GM19324 (cell line): ENCODE results near the gene TMCC1.
A peak's percentile ranks its signal among the peaks of the same experiment; 100 is the strongest.

Experiments used
- ATAC-seq: cut with Tn5 transposase; IDR thresholded peaks from one replicate; pipeline ENCODE4 v1.9.1; 2021; ENCODE audit warnings: mild to moderate bottlenecking, moderate library complexity; ENCODE audit not compliant: unreplicated experiment, low FRiP score

Gene TMCC1

DNA sequence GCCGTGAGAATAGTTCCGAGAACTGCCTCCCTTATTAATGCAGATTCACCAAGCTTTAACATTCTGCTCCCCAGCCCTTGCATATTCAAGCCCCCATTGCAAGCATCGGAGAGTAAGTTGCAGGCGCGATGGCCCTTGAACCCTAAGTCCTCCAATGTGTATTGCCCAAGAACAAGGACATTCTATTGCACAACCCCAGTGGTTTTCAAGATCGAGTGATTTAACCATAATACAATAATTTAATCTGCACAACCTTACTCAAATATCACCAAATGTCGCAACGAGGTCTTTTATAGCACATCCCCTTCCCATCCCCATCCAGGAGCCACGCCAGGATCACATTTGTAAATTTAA lies 265.4 kb downstream of the TMCC1 start:
- no peak for ATAC-seq

DNA sequence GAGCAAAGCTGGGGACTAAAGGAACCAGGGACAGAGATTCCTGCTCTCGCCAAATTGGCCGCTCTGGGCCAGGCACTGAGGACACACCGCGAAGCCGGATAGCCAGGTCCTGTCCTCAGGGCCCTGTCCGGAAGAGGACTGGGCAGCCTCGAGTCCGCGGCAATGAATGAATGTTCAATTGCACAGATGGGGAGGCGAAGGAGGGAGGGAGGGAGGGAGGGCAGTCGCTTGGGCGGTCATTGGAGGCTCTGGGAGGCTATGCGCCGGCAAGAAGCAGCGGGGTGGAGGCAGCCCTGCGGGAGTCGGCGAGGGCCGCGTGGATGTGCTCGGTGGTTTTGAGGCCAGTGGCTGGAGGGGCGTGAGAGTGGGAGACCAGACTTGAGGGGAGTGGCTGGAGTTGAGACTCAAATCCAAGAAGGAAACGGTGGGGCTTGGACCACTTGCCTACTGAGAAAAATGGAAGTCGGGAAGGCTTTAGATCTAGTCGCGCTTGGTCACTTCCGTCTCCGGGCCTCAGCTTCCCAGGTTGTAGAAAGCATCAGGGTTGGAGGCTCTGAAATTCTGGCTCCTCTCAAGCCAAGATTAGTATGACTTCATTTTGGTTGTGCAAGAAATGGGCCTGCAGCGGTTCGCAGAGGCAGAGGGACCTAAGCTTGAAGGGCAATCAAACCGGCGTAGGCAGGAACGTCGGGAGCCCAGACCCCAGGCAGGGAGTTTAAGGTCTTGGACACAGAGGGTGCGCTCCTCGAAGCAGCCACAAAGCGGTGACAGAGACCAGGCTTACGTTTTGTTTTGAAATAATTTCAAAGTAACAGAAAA lies 266.0 kb downstream of the TMCC1 start:
- ATAC-seq = peak; percentile 36

DNA sequence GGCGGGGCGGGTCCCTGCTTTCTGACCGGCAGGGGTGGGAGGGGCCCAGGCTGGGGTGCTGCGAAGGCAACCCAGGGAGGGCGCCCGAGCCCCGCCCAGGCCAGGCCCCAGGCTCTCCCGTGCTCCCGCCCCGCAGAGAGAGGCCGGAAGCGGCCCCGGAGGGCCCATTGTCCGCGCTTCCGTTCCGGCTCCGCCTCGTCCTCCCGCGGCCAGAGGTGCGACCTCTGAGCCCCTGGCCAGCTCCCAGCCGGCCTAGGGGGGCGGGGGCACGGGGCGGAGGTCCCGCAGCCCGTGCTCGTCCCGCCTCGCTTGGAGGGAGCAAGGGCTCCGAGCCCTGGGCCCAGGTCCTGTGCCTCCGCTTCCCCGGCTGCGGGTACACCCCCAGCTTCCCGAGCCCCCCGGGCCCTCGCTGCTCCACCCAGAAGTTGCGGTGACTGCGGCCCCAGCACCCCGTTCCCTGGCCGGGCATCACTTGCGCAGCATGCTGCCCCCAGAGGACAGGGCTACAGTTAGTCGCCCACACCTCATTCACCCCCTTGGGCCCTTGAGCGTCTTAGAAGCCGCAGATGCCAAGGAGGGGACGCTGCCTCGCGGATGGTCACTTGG lies 266.7 kb downstream of the TMCC1 start:
- peak; percentile 92 for ATAC-seq

DNA sequence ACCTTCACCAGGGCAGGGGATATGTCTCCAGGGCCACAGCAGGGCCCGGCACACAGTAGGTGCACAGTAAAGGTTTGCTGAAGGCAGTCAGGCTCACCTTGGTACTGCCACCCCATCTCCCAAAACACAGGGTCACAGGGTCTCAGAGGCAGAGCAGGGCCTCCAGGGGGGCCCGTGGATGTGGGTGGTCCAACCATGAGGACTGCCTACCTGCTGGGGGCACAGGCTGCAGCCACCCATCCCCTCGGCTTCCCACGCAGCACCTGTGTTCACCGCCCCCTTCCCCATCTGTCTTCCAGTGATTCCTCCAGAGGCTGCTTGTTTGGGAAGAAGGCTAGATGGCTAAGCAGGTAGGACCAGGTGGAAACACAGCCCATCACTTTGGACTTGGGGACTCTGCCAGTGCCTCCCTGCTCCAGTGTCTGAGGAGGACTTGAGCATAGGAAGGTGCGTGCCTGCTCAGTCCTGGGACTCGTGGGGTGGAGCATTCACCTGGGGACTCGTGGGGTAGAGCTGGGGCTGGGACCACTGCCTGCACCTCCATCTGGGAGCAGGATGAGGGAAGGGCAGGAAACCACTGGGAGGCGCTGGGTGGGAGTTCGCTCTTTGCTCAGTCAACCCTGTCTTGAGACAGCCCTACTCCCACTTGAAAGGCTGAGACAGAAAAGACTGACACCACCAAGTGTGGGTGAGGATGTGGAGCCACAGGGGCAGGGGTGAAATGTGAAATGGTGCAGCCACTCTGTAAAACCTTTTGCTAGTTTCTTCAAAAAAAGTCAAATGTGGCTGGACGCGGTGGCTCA lies 268.2 kb downstream of the TMCC1 start:
- ATAC-seq = no peak

DNA sequence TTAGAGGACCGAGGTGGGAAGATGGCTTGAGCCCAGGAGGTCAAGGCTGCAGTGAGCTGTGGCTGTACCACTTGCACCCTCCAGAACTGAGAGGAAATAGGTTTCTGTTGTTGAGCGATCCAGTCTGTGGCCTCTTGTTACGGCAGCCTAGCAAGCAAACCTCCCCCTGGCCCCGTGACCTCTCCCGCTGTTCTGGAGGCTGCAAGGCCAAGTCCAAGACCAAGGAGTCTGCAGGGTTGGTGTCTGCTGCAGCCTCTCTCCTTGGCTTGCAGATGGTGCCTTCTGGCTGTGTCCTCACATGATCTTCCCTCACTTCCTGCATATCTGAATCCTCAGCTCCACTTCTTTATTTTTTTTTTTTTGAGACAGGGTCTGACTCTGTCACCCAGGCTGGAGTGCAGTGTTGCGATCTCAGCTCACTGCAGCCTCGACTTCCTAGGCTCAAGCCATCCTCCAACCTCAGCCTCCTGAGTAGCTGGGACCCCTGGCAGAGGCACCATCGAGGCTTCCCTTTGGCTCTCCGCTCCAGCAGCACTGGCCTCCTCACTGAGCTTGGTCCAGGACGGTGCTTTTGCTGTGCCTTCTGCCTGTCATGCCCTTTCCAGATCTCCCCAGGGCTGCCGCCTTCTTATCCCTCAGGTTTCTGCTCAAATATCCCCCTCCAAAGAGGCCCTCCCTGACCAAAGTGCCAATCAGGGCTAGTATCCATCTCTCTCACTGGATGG lies 269.0 kb downstream of the TMCC1 start:
- ATAC-seq = no peak

DNA sequence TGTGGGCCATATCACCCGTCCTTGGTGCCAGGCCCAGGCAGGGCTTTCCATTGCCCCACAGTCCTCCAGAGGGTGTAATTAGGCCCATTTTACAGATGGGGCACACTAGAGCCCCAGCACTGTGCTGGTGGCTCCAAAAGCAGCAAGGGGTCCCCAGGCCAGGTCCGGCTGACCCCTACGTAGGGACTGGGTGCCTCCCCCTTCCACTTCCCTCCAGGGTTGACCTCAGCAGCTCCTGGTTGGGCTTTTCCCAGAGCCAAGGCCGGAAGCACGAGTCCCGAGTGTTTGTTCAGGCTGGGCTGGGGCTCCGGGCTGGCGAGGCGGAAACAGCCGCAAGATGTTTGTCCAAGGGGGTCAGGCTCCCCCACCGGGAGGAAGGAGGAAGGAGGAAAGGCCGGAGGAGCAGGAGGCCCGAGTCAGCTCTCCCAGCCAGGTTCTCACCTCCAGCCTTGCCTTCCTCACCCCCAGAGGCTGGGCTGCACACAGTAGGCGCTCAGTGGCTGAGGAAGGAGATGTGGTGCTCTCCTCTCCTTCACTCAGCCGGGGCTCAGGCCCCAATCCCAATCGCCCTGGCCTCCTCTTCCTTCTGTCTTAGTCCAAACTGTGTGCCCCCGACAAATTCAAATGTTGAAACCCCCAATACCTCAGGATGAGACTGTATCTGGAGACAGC lies 269.9 kb downstream of the TMCC1 start:
- ATAC-seq = no peak

DNA sequence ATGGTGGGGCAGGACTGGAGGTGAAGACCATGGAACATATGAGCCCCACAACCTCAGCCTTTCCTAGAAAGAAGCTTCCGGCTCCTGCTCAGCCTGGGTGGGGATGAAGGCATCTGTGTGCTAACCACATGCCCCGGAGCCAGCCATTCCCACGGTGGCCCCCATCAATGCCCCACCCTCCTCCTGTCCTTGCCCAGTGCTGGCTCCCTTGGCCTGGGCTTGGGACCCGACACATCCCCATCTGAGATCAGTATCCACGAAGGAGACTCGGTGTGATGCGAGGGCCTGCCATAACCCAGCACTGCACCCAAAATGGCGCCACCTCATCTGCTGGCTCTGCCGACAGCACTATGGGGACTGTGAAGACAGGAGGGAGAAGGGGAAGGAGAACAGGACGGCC lies 270.6 kb downstream of the TMCC1 start:
- ATAC-seq = no peak

DNA sequence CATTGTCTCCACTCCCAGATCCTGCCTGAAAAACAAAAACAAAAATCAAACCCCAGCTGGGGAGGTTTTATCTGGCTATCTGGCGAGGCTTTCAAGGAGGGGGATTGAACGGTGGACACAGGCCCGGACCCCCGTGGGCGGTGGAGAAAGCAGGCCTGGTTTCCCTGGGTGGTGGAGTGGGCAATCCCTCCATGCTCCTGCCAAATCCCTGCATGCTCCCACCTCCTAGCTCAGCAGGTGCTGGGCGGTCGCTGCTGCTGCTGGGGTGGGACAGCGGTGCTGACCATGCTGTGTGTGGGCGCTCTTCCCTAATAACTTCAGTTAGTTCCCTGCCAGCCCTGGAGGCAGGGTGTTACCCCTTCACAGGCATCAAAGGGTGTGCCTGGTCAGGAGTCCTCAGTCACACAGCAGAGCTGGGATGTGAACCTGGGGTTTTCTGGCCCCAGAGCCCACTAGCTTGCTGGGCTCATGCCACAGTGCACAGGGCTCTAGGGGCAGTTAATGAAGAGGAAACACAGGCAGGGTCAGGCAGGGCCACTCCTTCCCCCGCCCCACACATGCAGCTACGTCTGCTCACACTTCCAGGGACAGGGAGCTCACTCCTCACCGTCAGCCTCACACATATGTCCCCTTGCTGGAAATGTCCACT lies 271.2 kb downstream of the TMCC1 start:
- ATAC-seq = no peak

DNA sequence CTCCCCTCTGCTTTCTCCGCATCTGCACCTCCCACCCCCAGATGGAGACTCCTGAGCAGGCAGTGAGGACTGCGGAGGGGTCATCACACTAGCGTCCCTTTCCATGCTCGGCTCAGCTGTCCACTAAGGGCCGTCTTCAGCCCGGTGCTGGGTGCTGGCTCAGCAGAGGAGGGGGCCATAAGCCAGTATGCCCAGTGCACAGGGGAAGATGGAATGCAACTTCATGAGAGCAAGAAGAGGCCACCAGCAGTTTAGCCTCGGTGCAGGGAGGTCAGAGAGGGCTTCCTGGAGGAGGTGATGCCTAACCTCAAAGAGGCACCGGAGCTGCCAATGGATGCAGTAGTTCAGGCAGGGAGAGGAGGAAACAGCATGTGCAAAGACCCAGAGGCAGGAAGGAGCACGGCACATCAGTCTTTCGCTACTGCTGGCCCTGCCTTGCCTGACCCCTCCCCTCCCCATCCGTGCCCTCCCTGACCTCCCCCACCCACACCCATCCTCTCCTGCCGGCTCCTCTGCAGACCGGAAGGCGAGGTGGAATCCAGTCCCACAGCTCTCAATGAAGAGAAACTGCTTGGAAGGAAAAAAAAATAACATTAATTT lies 271.8 kb downstream of the TMCC1 start:
- no peak for ATAC-seq

DNA sequence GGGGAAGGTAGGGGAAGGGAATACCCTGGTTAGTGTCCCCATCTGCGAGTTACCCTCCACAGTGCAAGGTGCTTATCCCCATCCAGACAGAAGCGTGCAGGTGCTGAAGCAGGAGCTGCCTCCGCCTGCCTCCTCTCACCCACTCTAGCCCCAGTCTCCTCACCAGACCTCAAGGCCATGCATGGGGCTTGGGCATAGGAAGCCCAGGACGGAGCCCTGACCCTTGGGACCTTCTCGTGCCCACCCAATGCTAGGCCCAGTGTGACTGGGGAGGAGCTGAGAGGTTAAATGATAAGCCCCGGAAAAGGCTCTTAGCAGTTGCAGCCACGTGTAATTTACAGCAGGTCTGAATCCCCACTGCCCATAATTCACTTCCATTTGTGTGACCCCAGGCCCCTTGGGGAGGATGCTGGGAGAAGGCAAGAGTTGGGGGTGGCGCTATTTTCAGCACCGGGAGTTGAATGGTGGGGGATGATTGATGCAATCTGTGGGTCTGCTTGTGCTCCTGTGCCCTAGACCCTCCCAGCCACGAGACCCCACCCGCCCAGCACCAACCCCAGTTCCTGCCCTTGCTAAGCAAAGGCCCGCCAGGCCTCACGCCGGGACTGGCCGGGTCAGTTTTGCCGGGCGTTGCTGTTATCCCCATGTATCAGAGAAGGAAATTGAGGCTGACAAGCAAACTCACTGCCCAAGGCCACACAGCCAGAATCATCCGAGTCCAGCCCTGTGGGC lies 272.5 kb downstream of the TMCC1 start:
- ATAC-seq = no peak

DNA sequence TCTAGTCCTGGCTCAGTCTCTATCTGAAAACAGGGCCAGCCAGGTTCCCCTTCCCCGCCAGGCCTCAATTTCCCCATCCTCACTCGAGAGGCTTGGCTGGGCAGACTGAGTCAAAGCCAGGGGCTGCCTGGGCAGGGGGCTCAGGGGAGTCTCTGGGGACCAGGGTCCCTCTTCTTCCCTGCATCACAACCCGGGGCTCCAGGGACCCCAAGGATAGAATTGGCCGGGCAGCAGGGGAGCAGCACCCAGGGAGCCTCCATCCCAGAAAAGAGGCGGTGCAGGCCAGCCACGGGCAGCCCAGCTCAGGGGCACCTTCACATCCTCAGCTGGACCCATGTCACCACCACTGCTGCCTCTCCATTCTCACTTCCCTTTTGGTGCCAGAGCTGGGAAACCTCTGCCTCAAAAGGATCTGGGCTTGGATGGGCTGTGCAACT lies 273.8 kb downstream of the TMCC1 start:
- ATAC-seq = no peak

DNA sequence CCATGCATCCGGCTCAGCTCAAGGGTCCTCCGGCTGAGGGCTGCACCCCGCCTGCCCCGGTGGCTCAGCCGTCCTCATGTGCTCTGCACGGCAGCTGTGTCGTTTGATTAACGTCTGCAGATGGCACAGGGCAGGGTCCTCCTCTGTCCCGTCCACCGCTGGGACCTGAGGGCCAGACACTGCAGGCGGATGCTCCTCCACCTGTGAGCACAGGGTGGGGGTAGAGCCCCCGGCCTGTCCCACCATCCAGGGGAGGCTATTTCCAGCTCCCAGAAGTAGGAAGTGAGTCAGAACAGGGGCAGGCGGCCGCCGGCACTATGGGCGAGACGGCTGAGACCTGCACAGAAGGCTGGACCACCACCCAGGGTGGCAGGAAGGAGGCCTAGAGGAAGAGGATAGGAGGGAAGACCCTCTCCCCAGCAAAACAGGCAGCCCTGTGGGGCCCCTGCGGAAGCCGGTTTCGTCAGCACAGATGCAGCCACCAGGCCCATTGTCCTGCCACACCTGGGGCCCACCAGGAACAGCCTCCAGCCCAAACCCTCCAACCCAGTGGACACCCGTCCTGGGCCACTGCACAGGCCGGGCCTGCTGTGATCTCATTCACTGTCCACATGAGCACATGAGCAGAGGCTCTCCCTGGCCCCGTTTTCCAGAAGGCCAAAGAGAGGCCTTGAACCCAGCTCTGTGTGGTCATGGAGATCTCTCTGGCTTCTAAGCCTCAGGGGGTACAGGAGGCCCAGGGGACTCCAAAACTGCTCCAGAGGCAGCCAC lies 274.4 kb downstream of the TMCC1 start:
- no peak for ATAC-seq

DNA sequence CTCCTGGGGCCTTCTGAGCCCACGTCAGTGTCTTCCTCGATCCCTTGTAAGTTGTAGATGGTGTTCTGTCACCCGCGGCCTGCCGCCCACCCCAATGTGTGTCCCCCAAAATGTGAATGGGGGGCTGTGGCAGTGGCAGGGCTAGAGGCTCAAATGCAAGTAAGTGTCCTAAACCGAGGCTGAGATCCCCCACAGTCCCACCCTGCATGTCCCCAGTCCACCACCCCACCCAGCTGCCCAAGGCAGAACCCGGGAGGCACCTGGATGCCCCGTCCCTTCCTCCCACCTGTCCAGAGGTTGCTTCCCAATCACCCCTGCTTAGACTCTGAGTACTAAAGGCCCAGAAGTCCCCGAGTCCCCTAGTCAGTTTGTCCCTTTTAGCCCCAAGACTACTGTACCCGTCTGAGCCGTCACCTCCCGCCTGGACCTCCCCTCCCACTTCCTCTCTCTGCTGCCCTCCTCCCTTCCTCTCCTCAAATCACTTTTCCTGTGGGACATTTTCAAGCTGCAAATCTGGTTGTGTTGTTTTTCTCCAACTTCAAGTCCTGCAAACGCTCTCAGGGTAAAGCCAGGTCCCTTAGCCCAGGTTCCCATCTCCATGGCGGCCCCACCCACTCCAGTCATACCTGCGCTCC lies 275.2 kb downstream of the TMCC1 start:
- ATAC-seq = no peak

DNA sequence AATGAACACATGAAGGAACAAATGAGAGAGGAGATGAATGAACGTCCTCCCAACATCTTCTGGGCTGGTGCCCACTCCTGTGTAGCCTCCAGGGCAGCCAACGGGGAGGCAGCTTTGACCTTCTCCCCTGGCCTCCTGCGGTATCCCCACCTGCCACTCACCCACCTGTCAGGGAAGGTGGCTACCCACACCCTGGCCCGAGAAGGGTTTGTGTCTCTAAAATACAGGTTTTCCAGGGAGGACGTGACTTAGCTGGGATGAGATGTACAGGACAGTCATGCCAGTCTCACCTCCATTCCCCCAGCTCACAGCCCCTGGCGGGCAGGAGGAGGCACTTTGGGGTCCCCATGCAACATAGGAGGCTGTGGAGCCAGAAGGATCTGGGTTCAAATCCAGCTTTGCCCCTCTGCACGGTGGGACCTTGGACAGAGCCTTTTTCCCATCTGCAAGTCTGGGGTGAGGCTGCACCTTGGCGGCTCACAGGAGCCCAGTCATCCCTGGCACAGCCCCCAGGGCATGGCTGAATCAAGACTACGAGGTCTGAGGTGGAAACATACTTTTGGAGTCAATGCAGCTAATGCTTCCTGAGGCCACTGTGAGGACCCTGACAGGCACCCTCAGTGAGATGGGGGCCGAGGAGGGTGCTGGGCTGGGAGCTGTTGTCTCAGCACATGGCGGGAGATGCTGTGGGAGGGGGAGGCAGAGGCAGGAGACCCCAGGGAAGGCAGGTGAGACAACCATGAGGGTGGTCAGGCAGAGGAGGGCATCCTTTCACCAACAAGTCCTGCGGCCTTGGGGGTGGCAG lies 275.9 kb downstream of the TMCC1 start:
- no peak for ATAC-seq

DNA sequence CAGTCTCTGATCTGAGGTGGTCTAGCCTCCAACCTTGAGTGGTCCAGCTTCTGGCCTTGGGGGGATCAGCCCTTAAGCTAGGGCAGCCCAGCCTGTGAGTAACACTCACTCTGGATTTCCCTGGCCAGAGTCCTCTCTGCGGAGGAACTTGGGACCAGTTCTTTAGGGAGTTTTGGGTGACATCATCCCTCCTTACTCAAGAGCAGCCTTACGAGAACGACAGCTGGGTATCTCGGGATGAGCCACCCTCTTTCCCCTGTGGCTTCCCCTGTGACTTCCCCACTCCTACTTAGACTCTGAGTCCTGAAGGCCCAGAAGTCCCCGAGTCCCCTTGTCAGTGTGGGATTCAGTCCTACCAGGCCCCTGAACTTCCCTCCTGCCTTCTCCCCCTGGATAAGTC lies 276.8 kb downstream of the TMCC1 start:
- no peak for ATAC-seq

DNA sequence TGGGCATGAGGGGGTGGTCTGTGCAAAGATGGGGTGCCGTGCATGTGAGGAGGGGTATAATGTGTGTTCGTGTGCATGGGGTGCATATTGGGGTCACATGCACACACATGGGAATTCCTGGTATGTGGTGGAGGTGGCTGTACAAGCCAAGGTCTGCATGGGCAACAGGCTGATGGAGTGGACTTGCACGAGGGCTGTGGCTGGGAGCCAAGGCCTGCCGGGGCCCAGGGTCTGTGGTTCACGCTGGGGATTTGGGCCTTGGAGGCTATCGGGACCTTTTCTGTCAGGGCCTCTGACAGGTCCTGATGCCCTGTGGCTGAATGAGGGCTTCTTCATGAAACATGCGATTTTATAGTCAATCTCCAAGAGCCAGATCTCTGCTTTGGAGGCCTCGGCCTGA lies 277.2 kb downstream of the TMCC1 start:
- ATAC-seq = no peak
